Measurements from ENCODE around the gene CATSPER4.
"Not testable (repeated sequence)": the region's sequence is repeated elsewhere in the genome, so short reads cannot be mapped to it uniquely, and the experiment has no call there.

The CATSPER4 gene

DNA sequence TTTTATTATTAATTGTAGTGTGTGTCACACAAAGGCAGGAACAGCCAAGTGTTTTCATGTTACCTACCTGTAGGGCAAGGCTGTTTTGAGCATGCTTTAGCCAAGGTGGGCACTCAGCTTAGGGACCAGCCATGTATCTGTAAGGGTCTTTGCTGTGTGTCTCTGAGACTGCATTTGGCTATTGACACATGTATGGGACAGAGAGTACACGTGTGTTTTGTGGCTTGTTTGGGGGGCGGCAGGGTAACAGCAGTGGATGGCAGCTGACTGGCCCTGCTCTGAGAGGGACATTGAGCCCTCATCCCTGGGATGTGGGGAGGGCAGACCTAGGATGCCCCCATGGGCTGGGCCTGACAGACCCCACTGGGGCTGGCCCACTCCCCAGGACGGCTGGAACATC, 6.9 kb downstream of the CATSPER4 start:
- DNase-seq = no peak

DNA sequence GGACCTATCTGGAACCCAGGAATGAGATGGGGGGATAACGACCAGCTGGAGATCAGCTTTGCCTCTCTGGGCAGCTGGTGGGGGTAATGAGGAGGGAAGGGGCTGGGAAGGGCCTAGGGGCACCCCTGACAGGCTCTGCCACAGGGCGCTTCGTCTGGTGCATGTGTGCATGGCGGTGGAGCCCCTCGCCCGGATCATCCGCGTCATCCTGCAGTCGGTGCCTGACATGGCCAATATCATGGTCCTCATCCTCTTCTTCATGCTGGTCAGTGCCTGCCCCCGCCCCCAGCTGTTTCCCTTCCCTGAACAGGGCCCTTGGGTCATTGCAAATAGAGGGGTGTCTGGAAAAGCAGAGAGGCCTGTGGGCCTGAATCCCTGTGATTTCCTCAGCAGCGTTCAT, 7.4 kb downstream of the CATSPER4 start:
- no peak for DNase-seq

DNA sequence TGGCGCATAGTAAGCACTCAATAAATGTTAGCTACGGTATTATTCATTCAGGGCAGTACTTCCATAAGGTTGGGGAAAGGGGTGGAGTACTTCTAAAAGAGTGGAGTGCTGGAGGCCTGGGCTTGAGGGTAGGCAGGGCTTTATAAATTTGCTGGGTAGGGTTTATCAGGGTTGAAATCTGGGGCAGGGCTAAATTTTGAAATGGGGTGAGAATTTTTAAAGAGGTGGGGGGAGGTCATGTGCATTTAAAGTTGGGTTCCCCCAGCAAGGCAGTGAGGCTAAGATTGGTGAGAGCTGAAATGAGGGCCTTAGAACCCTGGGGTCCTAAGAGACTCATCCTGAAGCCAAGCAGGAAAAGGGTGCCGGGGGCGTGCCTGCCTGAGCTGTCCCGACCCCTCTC, 10.0 kb downstream of the CATSPER4 start:
- DNase-seq = no peak

DNA sequence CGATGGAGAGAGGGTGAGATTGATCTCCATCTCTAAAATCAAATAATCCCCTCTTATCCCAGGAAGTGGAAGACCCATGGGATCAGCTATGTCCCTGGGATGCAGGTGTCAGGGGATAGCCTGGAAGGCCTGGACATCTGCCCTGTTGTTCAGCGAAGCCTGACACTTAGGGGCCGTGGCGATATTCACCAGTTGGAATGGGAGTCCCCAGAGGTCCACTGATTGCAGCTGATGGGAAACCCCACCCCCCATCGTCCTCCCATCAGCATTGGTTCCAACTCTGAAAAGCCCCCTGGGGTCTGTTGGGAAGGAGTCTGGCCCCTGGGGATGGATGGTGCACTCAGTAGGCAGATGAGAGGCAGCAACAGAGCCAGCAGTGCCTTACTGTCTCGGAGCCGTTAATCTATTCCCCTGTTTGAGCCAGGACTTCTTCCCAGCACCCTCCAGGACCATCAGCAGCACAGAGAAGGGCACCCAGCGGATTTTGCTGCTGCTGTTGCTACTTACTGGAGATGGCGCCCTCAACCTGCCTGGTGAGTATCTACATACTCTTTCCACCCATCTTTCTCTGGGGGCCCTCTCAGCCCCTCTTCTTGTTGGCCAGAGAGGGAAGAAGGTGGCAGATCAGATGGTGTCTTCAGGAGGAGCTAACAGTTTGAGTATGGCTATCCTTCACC, 13.4 kb downstream of the CATSPER4 start:
- no peak for DNase-seq

DNA sequence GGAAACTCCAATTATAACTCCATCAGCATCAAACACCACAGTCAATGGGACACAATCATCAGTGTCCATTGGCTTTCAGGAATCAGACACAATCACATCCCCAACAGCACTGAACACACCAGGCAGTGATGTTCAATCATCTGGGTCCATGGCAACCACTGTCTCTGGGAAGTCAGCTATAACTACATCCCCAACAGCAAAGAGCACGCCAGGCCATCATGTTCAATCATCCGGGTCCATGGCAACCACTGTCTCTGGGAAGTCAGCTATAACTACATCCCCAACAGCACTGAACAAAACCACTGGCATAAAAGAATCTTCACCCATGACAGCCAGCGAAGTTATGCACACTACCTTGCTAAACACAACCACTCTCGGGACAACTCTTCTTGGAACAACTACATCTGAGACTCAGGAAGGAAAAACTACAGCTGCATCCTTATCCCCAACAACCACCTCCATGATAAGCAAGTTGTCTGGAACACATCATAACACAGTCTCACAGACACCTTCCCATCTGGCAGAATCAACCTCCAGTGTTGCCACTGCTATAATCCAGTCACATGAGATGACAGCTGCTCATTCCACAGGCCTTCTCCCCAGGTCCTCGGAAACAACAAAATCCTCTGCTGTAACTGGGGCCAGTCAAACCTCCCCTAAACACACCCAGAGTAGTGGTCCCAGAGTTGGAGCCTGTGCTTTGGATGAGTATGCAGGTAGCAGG, 19.9 kb downstream of the CATSPER4 start:
- no peak for DNase-seq

DNA sequence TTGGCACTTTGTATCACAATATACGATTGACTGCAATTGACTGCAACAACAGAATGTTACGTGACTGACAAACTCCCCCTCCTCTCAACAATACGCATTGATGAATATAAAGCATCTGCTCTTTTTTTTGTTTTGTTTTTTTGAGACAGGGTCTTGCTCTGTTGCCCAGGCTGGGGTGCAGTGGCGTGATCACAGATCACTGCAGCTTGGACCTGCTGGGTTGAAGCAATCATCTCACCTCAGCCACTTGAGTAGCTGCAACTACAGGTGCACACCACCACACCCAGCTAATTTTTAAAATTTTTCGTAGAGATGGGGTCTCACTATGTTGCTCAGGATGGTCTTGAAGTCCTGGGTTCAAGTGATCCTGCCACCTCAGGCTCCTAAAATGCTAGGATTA, 22.3 kb downstream of the CATSPER4 start:
- DNase-seq = no peak

DNA sequence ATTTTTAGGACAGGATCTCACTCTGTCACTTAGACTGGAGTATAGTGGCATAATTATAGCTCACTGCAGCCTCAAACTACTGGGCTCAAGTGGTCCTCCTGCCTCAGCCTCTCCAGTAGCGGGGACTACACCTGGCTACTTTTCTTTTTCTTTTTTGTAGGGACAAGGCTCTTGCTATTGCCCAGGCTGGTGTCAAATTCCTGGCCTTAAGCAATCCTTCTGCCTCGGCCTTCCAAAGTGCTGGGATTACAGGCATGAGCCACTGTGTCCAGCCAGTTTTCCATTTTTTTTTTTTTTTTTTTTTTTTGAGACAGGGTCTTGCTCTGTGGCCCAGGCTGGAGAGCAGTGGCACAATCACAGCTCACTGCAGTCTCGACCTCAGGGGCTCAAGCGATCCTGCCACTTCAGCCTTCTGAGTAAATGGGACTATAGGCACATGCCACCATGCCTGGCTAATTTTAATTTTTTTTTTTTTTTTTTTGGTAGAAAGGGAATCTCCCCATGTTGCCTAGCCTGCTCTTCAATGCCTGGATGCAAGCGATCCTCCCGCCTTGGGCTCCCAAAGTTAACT, 23.0 kb downstream of the CATSPER4 start:
- DNase-seq = no peak

DNA sequence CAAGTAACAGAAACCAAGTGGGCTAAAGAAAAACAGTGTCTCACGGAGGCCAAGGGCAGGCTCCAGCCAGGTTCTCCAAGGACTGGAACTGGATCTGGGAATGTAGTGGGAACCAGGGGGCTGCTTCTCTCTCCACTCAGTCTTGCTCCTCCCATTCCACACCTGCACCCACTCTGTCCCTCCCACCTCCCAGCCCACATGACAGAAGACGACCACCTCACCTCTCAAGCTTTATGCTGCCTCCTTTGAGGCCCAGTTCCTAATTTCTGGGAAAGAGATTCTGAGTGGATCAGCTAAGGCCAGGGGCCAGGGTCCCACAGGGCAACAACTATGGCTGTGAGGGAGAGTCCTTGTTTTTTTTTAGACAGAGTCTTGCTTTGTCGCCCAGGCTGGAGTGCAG, 24.8 kb downstream of the CATSPER4 start:
- no peak for DNase-seq

DNA sequence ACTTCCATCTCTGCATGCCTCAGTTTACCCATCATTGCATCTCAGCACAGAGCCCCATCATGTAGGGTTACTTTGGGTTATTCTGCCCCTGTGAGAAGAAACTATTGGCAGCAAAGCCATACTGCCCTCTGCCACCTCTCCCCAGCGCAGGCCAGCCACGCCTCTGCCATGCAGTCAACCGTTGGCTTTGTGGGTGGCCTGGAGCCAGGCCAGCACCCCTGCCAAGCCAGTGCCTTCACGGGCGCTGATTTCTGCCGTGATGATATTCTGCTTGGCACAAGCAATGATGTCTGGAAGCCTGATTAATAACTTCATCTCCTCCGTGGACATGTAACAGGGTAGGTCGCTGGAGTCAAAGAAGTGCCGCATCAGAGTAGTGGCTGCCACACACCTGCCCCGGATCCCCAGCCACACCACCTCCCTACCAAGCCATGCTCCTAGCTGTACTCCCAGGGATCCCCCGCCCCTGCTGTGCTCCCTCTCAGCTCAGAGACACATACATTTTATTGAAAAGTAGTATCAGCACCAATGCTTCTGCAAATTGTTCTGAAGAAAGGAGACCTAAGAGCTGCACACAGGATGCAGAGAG, 28.6 kb downstream of the CATSPER4 start:
- DNase-seq = no peak

DNA sequence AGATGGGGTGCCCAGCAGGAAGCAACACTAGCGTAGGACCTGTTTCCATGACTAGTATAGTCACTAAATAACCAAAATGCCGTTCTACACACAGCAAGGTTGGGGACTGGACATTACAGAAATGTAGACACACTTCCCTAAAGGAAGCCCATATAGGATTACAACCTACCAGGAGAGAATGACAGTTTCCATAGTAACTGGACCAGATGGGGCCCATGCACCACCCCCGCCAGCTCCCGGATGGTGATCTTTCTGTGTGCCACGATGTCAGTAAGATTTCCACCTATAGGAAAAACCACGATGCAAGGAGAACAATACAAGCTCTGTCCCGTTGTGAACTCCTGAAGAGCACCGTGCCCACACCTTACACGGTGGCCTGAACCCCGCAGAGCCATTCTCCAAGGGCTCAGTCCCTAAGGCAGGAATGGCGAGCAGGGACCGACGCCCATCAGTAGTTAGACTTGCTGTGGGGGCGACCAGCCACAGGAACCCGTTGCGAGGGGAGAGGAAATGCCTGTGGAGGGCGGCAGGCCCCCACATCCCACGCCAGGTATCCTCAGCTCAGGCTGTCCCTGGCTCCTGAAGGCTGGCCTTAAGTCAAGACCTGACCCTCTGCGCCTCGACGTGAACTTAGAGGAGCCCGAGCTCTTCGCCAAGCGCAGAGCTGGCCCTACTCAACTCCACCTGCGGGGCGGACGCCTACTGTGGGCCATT, 30.0 kb downstream of the CATSPER4 start:
- DNase-seq = no peak

DNA sequence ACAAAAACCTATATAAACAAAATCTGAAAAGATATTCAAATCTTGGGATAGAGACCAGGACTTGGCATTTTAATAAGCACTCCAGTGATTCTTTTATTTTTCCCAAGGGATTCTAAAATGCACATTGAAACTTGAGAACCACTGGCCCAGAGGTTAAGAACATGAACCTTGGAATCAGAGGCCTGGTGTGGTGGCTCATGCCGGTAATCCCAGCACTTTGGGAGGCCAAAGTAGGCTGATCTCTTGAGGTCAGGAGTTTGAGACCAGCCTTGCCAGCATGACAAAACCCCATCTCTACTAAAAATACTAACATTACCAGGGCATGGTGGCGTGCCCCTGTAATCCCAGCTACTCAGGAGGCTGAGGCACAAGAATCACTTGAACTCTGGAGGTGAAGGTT, 30.7 kb downstream of the CATSPER4 start:
- no peak for DNase-seq

DNA sequence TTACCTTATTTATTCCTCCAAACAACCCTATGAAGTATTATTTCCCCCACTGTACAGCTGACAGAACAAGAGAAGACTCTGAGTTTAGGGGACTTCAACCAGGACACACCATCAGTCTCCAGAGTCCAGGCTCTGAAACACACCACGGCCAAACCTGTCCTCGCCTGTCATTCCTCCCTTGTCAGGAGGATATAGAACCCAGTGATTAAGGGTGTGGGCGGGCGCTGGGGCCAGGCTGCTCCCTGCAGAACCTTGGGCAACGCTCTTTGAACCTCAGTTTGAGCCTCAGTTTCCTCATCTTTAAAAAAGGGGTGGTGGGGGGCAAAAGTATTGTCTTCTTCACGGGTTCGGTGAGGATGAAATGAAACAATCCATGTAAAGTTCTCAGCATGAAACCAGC, 34.2 kb downstream of the CATSPER4 start:
- DNase-seq = no peak

DNA sequence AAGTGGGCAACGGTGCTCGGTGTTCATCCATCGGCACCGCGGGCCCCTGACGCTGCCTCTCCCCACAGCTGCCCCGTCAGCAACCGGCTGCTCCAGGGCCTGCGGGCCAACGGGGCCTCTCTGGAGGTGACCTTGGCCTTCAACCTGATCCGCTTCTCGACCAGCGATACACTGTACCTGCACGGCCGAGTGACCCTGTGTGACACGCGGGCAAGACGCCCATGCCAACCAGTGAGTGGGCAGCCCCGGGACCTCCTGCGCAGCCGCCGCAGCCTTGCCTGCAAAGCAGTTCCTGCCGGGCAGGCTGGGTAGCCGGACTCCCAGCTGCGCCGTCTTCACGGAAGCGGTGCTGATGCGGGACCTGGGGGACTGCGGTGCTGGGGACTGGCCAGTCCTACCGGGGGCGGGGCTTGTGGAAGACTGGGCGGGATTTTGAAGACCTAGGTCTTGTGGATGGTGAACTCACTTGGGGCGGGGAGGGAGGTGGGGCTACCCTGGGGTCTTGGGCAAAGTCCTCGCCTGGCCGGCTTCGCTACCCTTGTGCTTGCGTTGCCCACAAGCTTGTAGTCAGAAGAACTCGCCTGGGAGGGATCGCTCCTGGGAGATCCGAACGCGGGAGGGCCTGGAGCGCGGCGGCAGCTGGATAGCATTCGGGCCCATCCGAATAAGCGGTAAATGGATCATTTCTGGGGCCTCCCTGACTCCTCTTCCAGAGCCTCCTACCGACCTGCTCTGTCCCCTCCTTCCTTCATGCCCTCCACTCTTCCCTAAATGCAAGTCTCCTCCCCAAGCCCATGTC, 34.8 kb downstream of the CATSPER4 start:
- peak; percentile 50 for DNase-seq

DNA sequence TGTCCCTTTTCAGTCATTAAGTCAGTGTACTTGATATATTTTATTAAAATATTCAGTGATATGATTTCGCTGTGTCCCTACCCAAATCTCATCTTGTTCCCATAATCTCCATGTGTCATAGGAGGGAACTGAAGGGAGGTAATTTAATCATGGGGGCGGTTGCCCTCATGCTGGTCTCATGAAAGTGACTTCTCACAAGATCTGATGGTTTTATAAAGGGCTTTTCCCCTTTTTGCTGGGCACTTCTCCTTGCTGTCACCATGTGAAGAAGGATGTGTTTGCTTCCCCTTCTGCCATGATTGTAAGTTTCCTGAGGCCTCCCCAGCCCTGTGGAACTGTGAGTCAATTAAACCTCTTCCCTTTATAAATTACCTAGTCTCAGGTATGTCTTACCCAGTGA, 40.3 kb downstream of the CATSPER4 start:
- DNase-seq = not testable (repeated sequence)

DNA sequence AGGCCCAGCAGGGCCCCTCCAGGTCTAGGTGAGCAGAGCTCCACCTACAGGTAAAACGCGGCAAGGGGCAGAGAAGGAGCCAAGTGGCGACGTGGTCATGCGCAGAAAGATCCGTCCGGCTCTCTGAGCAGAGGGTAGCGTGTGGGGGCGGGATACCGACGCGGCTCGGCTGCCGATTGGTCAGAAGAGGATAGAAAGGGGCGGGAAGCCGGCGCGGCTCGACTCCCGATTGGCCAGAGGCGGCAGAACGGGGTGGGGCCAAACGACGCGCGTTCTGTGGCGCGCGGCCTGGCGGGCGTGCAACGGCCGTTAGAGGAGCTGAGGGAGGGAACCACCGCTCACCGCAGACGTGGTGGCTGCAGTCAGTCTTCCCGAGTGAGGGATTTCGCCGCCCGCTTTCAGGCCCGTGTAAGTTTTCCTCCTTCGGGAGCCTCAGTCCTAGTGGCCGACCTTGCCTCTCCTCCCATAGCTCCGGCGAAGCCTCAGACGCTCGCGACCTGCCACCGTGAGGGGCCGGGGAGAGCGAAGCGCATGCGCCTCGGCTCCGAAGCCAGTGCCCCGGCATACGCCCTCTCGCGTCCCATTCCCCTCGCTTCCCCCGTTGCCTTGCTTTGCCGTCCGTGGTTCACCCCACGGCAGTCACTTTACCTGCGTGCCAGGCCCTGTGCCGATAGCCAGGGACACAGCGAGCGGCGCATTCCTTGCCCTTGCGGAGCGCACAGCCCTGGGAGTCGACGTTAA, 43.7 kb downstream of the CATSPER4 start, which contains the start of gene CEP85:
TSS of gene CEP85 (plus strand) at position 298 of the 741 bp plus-strand sequence. CDS start 5,584 bp downstream, outside the sequence.
- peak; percentile 78 for DNase-seq

DNA sequence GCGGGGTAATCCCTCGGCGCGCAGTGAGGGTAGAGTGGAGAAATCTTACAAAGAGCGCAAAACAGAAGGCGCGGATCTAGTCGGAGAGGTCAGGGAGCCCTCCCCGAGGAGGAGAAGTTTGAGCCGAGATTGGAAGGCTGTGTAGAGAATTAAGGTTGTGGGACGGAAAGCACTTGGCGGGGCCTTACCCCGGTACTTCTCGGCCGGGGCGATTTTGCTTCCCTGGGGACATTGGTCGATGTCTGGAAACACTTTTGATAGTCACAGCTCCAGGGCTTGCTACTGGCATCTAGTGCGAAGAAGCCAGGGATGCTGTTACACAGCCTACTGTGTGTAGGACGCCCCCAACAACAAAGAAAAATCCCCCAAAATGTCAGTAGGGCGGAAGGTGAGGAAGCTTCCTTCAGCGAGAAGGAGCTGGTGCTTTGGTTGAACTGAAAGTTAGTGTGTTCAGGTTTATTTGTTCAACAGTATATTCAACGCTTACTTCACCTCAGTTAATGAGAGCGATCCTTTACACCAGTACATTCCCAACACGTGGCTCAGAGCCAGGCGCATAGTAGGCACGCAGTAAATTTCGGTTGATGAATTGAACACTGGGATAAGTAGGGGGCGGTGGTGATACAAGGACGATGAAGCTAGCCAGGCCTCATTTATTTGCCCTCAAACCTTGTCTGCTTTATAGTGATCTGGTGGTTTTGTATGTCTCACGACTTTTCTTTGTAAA, 44.4 kb downstream of the CATSPER4 start:
- no peak for DNase-seq

DNA sequence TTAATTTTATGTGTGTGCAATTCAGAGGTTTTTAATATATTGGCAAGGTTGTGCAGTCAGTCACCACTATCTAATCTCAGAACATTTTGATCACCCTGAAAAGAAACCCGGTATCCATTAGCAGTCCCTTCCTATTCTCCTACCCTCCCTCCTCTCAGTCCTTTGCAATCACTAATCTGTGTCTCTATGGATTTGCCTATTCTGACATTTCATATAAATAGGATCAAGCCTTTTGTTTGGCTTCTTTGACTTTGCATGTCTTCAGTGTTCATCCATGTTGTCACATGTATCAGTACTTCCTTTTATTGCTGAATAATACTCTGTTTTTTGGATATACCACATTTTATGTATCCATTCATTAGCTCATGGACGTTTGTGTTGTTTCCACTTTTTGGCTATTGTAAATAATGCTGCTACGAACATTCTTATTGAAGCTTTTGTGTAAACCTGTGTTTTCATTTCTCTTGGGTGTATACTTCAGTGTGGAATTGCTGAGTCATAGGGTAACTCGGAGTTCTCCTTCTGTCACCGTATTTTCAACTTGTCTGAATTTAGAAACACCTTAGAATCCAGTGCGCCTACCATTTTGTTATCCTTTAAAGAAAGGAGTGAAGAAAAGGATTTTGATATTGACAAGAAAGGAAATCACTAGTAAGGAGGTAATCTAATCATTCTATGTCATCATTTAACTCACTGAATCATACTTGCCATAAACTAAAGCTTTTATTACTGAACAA, 47.0 kb downstream of the CATSPER4 start:
- DNase-seq = no peak

DNA sequence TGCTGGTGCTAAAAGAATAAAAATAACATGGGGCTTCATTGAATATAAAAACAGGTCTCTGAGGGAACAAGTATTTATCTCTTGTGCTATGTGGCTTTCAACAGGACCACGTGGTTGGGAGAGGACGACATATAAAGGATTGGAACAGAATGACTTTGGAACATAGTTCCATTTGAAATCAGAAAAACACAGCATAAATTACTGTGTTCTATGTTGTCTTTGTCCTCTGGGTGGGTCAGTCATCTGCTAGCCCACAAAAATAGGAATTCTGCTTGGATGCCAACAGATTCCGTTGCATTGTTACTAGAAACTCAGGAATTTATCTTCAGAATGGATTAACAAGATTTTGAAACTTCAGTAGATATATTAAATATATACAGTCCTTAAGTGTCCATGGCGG, 49.5 kb downstream of the CATSPER4 start:
- no peak for DNase-seq
